HG03196 (cell line): ENCODE results near the gene CBX6.

Source experiments
- ATAC-seq: cut with Tn5 transposase; IDR thresholded peaks from one replicate; pipeline ENCODE4 v1.9.1; 2021; ENCODE audit not compliant: unreplicated experiment

The CBX6 gene

DNA sequence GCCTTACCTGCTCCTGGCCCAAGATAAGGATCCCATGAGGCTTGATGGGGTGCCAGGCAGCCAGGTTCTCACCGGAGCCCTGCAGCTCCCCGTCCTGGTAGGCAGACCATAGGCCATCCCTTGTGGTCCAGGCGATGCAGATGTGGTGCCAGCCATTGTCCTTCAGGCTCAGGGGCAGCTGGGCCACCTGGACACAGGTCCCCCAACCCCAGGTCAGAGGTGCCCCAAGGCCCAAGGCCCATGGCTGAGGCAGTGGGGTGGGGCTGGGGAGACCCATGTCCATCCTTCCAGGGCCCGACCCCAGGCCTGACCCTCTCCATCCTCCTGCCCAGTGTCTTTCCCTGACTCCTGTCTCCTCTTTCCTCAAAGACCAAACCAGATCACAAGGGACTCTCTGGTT, 48.9 kb downstream of the CBX6 start:
- ATAC-seq, result no peak

DNA sequence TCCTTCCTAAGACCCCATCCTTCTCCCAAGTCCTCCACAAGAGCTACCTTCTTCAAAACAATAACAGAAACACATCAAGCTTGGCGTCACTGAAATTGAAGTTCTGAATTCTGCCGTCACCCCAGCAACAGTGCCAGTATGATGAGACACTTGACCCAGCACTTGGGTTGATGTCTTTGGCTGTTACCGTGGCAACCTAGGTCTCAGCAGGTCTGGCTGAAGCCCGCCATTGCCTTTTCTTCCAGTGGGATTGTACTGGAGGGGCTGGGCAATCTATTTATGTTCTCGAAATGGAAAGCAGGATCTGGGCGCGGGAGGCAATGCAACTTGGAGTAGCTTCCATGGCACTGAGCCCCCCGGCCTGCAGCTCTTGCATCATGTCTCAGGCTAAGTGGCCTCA, 52.0 kb downstream of the CBX6 start:
- ATAC-seq, result no peak

DNA sequence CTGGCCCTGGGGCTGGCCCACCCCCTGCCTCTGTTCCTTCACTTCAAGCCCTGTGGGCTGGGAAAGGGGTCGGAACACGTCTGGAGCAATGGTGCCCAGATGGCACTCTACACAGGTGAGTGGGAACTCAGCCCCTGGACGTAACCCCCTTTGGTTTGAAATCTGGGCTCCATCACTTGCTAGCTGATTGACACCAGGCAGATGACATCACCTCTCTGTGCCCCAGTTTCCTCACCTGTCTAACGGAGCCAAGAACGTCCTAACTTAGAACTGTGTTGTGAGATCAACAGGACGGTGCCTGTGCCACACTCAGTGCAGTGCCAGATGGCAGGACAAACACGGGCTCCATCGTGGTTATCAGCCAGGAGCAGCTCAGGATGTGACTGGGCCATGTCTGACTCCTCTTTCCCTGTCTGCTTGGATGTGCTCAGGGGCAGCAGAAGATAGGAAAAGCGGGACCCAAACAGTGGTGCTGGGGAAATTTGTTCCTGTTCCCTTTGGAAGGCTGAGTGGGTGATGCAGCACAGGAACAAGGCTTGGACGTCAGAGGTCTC, 52.6 kb downstream of the CBX6 start:
- ATAC-seq, result no peak

DNA sequence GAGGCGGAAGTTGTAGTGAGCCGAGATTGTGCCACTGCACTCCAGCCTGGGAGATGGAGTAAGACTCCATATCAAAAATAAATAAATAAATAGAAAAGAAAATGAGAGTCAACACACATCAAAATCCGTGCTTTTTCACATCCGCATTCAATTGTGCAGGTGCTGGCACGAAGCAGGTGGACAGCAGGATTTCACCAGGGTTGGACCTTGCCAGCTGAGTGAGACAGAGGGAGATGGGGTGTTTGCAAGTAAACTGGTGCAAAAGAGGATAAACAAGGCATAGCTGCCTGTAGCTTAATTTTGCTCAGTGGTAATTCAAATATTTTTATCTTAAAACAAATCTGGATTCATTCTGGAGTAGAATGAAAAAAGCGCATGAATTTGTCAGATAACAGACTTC, 54.8 kb downstream of the CBX6 start:
- ATAC-seq, result no peak

DNA sequence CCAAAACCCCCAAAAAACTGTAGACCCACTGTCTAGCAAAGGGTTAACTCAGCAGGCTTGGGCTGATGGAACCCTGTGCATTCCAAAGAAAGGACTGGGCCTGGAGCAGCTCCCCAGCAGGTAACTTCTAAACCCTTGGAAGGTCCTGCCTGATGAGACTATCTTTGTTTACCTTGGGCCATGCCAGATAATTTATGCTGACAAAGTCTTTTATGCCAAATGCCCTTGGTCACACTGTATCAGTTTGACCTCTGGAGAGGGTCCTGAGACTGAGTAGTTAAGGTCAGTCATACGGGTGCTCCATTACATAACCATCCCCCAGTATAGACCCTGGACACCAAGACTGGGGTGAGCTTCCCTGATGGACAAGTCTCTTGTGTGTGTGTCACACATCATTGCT, 56.2 kb downstream of the CBX6 start:
- ATAC-seq, result no peak
